ENCODE data around the gene ABCF1. TPM values are rescaled to one million over a fixed set of nuclear protein-coding genes. Genes with fewer than 3 reads are reported as not detected.

The ABCF1 gene
- total RNA-seq, 1 donor from 2014 or later = 57.2 TPM

DNA sequence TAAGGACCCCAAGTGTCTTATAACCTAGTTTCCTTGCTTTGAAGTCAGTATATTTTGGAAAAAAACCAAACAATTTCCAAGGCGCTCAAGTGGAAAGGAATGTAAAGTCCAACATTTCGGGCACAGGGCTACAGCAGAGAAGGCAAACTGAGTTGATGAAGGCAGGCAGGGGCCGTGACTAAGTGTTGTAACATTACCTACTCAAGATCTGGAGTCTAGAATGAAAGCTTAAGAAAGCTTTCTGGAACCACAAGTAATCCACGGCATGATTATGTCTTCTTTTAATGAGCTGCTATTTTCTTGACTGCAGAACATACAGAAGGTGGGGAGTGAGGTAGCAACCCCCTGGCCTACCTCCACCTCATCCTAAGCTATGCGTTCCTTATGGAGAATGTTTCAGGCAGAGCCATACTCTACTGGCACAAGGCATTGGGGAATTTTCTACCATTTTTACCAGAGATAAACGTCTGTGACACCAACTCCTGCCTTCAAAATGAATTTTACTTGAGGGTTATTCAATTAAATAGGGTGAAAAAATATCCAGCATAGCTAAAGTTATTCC, 41.5 kb downstream of the ABCF1 start:
- peak overlapping the region; percentile 80 for H3K27ac Mint-ChIP-seq (ENCODE audit: unreplicated experiment)
- H3K36me3 Mint-ChIP-seq (ENCODE audit: low read depth, unreplicated experiment) = peaks cover 43% of the 10 kb centered on the region
- DNase-seq (ENCODE audit: low spot score) = no peak
- peaks cover 33% of the 10 kb centered on the region for H3K4me1 Mint-ChIP-seq (ENCODE audit: unreplicated experiment)
- H3K27me3 Mint-ChIP-seq (ENCODE audit: unreplicated experiment) = peaks cover 19% of the 10 kb centered on the region
- TF ChIP-seq, protein P1, sequence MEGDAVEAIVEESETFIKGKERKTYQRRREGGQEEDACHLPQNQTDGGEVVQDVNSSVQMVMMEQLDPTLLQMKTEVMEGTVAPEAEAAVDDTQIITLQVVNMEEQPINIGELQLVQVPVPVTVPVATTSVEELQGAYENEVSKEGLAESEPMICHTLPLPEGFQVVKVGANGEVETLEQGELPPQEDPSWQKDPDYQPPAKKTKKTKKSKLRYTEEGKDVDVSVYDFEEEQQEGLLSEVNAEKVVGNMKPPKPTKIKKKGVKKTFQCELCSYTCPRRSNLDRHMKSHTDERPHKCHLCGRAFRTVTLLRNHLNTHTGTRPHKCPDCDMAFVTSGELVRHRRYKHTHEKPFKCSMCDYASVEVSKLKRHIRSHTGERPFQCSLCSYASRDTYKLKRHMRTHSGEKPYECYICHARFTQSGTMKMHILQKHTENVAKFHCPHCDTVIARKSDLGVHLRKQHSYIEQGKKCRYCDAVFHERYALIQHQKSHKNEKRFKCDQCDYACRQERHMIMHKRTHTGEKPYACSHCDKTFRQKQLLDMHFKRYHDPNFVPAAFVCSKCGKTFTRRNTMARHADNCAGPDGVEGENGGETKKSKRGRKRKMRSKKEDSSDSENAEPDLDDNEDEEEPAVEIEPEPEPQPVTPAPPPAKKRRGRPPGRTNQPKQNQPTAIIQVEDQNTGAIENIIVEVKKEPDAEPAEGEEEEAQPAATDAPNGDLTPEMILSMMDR (IDR thresholded peaks at IDR 0.05; ENCODE audit: unreplicated experiment) = no peak
- no peak overlapping the region for H3K4me3 Mint-ChIP-seq (ENCODE audit: unreplicated experiment)
- no peaks in the 10 kb centered on the region for H3K9me3 Mint-ChIP-seq (ENCODE audit: unreplicated experiment)

DNA sequence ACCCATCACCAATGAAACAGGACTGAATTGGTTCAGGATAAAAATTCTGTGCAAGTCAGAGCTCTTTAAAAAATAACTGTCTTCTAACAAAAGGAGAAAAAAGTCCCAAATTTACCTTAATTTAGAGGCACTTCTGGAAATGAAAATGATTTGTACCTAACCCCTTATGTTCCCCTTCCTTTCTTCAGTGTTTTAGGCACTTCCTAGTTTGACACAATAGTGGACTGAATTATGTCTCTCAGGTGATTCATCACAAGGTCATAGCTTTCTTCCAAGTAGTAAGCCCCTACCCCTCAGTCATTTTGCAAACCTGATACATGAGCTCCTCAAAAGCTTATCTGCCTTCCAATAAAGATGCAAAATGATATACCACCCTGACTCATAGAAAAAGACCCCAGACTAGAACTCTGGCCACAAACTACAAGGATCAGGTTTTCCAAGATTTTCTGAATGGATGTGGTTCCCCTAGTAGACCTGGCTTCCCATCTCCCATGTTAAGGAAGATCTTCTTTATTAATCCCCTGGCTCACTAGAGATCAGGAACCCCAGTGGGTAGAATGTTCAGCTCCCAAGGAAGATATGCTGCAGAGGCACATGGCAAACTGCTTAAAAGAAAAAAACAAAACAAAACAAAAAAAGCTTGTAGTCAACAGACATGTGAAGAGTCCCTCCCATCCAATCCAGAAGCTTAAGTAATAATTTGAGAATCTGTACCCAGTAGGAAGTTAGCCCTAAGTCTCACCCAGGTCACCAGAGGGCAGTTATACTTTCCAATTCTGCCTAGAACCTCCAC, 42.2 kb downstream of the ABCF1 start:
- DNase-seq (ENCODE audit: low spot score) = no peak
- TF ChIP-seq, protein P1 (IDR thresholded peaks at IDR 0.05; ENCODE audit: unreplicated experiment) = no peak
- Mint-ChIP-seq H3K27ac (ENCODE audit: unreplicated experiment) (peak overlapping the region; percentile 80), H3K9me3 (ENCODE audit: unreplicated experiment) (no peaks in the 10 kb centered on the region), H3K4me1 (ENCODE audit: unreplicated experiment) (peaks cover 37% of the 10 kb centered on the region), H3K4me3 (ENCODE audit: unreplicated experiment) (peak overlapping the region; percentile 62), H3K27me3 (ENCODE audit: unreplicated experiment) (peaks cover 20% of the 10 kb centered on the region), H3K36me3 (ENCODE audit: low read depth, unreplicated experiment) (peaks cover 42% of the 10 kb centered on the region)

DNA sequence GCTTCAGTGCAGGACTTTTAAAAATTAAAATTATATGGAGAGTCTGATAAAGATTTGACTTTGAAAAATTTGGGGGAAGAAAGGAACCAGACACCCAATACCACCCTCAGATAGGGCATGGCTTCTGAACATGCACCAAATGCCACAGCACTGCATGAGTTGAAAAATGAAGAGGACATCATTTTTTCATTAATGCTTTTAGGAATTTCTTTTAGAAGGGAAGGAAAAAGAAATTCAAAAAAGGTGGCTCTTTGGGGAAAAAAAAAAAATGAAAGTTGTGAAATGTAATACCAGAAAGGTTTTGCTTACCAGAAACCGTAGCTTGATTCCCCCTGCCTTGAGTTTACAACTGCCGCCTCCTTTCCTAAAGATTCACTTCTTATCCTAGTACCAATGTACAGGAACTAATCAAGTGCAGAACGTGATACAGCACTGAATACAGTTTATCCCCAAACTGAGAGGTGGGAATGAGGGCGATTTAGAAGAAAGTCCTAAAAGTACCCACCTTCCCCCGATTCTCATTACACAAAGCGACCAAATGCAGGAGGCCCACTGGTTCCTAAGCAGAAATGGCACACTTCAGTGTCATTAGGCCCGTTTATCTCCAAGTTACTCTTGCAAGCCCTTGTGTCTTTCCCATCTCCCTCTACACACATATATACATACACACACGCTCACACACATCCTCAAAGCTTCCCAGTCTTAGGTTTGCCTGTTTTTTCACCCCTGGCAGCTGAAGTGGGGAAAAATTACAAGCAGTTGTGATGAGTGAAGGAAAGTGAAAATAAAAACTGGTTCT, 43.0 kb downstream of the ABCF1 start:
- Mint-ChIP-seq H3K4me1 (ENCODE audit: unreplicated experiment) (peaks cover 43% of the 10 kb centered on the region), H3K27ac (ENCODE audit: unreplicated experiment) (peak overlapping the region; percentile 82), H3K4me3 (ENCODE audit: unreplicated experiment) (peak overlapping the region; percentile 99), H3K36me3 (ENCODE audit: low read depth, unreplicated experiment) (peaks cover 34% of the 10 kb centered on the region), H3K9me3 (ENCODE audit: unreplicated experiment) (no peaks in the 10 kb centered on the region), H3K27me3 (ENCODE audit: unreplicated experiment) (peaks cover 20% of the 10 kb centered on the region)
- no peak for DNase-seq (ENCODE audit: low spot score)
- TF ChIP-seq, protein P1 (IDR thresholded peaks at IDR 0.05; ENCODE audit: unreplicated experiment) = no peak

DNA sequence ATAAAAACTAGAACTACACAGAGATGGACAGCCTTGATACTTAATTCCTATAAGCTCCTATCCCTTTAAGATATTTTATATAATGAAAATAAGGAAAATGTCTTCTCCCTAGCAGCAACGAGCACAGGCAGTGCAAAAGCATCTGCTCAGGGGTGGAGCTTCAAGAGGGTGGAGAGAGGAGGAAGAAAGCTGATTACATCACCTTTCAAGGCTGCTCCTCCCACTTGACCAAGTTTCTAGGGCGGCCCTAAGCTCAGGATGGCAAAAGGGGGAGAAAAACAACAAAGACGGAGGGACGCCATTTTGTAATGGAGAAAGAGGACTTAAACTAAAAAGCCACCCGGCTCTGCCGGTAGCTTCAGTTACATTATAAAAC, 43.6 kb downstream of the ABCF1 start:
- no peaks in the 10 kb centered on the region for H3K9me3 Mint-ChIP-seq (ENCODE audit: unreplicated experiment)
- peaks cover 45% of the 10 kb centered on the region for H3K4me1 Mint-ChIP-seq (ENCODE audit: unreplicated experiment)
- TF ChIP-seq, protein P1 (IDR thresholded peaks at IDR 0.05; ENCODE audit: unreplicated experiment) = no peak
- peak overlapping the region; percentile 99 for H3K4me3 Mint-ChIP-seq (ENCODE audit: unreplicated experiment)
- H3K27ac Mint-ChIP-seq (ENCODE audit: unreplicated experiment) = peak overlapping the region; percentile 100
- peak; percentile 69 for DNase-seq (ENCODE audit: low spot score)
- peaks cover 20% of the 10 kb centered on the region for H3K27me3 Mint-ChIP-seq (ENCODE audit: unreplicated experiment)
- peaks cover 34% of the 10 kb centered on the region for H3K36me3 Mint-ChIP-seq (ENCODE audit: low read depth, unreplicated experiment)

Measured in endothelial cell (in vitro differentiated cells).